ENCODE data around the gene EIPR1. TPM values are rescaled to one million over a fixed set of nuclear protein-coding genes. Genes with fewer than 3 reads are reported as not detected.

The EIPR1 gene
- total and polyA plus RNA-seq, 10 of the 15 experiments (the other 5 are each of a cell fraction or from before 2014, with no cell fraction given): 23.6 to 61.2 (median 42.2) TPM

- TF ChIP-seq SUPT20H (IDR thresholded peaks at IDR 0.05; ENCODE audit: borderline replicate concordance, control insufficient read depth, low read depth, low read length) (no peak), SREBF1 (IDR thresholded peaks at IDR 0.05; ENCODE audit: low read length) (no peak), ESRRA (IDR thresholded peaks at IDR 0.05; ENCODE audit: low read length) (no peak), EED (IDR thresholded peaks at IDR 0.05; ENCODE audit: low read depth) (no peak), BMI1 (IDR thresholded peaks at IDR 0.05; ENCODE audit: borderline replicate concordance) (no peak), POLR2AphosphoS2 (IDR thresholded peaks at IDR 0.05; ENCODE audit: low read depth, low read length) (no peak), BHLHE40 (IDR thresholded peaks at IDR 0.05; ENCODE audit: borderline replicate concordance in 1 of 2, low read depth in 2 of 2, low read length in 1 of 2) (peak; percentile 90), EP300 (IDR thresholded peaks at IDR 0.05; ENCODE audit: borderline replicate concordance in 1 of 2, control insufficient read depth in 1 of 2, low read depth in 2 of 2, low read length in 2 of 2) (no peak), GABPA (IDR thresholded peaks at IDR 0.05; ENCODE audit: low read depth) (no peak), RUNX3 (IDR thresholded peaks at IDR 0.05; ENCODE audit: low read length) (peak; percentile 36), FOXM1 (IDR thresholded peaks at IDR 0.05; ENCODE audit: low read depth, low read length) (no peak), RAD51 (IDR thresholded peaks at IDR 0.05) (peak; percentile 90), SMC3 (IDR thresholded peaks at IDR 0.05; ENCODE audit: borderline replicate concordance, low read length) (peak; percentile 96), ZNF622 (IDR thresholded peaks at IDR 0.05) (no peak), MYC (IDR thresholded peaks at IDR 0.05; ENCODE audit: insufficient read depth, insufficient read length, insufficient replicate concordance, low read length, severe bottlenecking) (no peak), CUX1 (IDR thresholded peaks at IDR 0.05; ENCODE audit: insufficient replicate concordance, low read depth, low read length) (no peak), MAX (IDR thresholded peaks at IDR 0.05; ENCODE audit: low read depth, low read length) (no peak), STAT3 (IDR thresholded peaks at IDR 0.05; ENCODE audit: low read depth, low read length) (no peak), IRF4 (IDR thresholded peaks at IDR 0.05; ENCODE audit: low read depth, low read length) (no peak), SRF (IDR thresholded peaks at IDR 0.05; ENCODE audit: low read depth in 2 of 2, low read length in 2 of 2) (no peak), MEF2B (IDR thresholded peaks at IDR 0.05; ENCODE audit: partially characterized antibody, poor library complexity, severe bottlenecking) (no peak), IRF5 (IDR thresholded peaks at IDR 0.05; ENCODE audit: borderline replicate concordance) (no peak)
These were observed 73.8 kb downstream of the EIPR1 start (continued) for GRCh38 chr2:3303583-3304406.
